C4-2B (cell line): ENCODE results near the gene ATG101.

Experiments used
- H3K27ac ChIP-seq: fragments of 450-650 bp; 2 replicates; pipeline ENCODE4 v1.5.1; 2017
- CTCF ChIP-seq: fragments of 450-650 bp; conservative IDR thresholded peaks from 2 replicates; pipeline ENCODE4 v1.5.1; 2017; ENCODE audit warnings: mild to moderate bottlenecking
- ZFX ChIP-seq: fragments of 450-650 bp; IDR thresholded peaks from 2 replicates; pipeline ENCODE4 v1.6.1; 2017

ATG101 gene

GRCh38 chr12:52079576-52080402, 10.0 kb downstream of the ATG101 start, which contains the start of gene SMIM41:
Gene SMIM41 (plus strand): TSS chr12:52079704. CDS start chr12:52079780, 76 bp downstream.
- TF ChIP-seq CTCF (no peak), ZFX (no peak)
- H3K27ac ChIP-seq, result no peak within 1 kb of the TSS

- TF ChIP-seq CTCF, result no peak
- no peak for TF ChIP-seq ZFX
- no peak overlapping the region for H3K27ac ChIP-seq
Measured at GRCh38 chr12:52080403-52081251, 10.8 kb downstream of the ATG101 start.

- TF ChIP-seq CTCF, result no peak
- TF ChIP-seq ZFX, result no peak
- no peak overlapping the region for H3K27ac ChIP-seq
Measured at GRCh38 chr12:52081263-52081733, 11.5 kb downstream of the ATG101 start.

GRCh38 chr12:52082026-52082668, 12.4 kb downstream of the ATG101 start:
- no peak for TF ChIP-seq ZFX
- no peak for TF ChIP-seq CTCF
- H3K27ac ChIP-seq, result no peak overlapping the region

- TF ChIP-seq CTCF (no peak), ZFX (no peak)
- H3K27ac ChIP-seq, result no peak overlapping the region; the same call in 1 of the 2 replicates
Measured at GRCh38 chr12:52082669-52082987, 12.8 kb downstream of the ATG101 start.

- TF ChIP-seq ZFX, result no peak
- TF ChIP-seq CTCF, result peak; percentile 99
Measured at GRCh38 chr12:52082988-52083637, 13.3 kb downstream of the ATG101 start.

More at GRCh38 chr12:52082988-52083637, 13.3 kb downstream of the ATG101 start:
- H3K27ac ChIP-seq, result no peak overlapping the region; the same call in 1 of the 2 replicates
